Esophagus (tissue), 2 donors: ENCODE results near the gene IL10RA. TPM values are rescaled to one million over a fixed set of nuclear protein-coding genes. Genes with fewer than 3 reads are reported as not detected.

Experiments
- H3K27ac ChIP-seq, 2 donors: one replicate each; pipeline ENCODE4 v1.5.1; 2013; ENCODE audit warnings: low read depth in 2 of 2, mild to moderate bottlenecking in 2 of 2, inconsistent platforms in 1 of 2, low read length in 1 of 2, moderate library complexity in 1 of 2
- H3K27me3 ChIP-seq, 2 donors: one replicate each; pipeline ENCODE4 v1.6.1; 2013; ENCODE audit warnings: low read length in 2 of 2, control low read depth in 1 of 2, mild to moderate bottlenecking in 1 of 2; ENCODE audit not compliant: insufficient read depth in 2 of 2, control insufficient read depth in 1 of 2
- H3K36me3 ChIP-seq, 2 donors: one replicate each; pipeline ENCODE4 v1.6.1; 2013; ENCODE audit warnings: low read length in 1 of 2; ENCODE audit not compliant: control insufficient read depth in 2 of 2, insufficient read depth in 2 of 2
- H3K4me1 ChIP-seq, 2 donors: one replicate each; pipeline ENCODE4 v1.6.1; 2013; ENCODE audit warnings: low read length in 1 of 2; ENCODE audit not compliant: control insufficient read depth in 2 of 2, insufficient read depth in 2 of 2
- H3K4me3 ChIP-seq, 2 donors: one replicate each; pipeline ENCODE4 v1.5.1; 2013; ENCODE audit warnings: low read length in 2 of 2, mild to moderate bottlenecking in 2 of 2, low read depth in 1 of 2, moderate library complexity in 1 of 2
- H3K9me3 ChIP-seq, 2 donors: one replicate each; pipeline ENCODE4 v1.6.1; 2013; ENCODE audit warnings: mild to moderate bottlenecking in 2 of 2, low read depth in 1 of 2, low read length in 1 of 2, moderate library complexity in 1 of 2; ENCODE audit not compliant: control insufficient read depth in 2 of 2, insufficient read depth in 1 of 2
- WGBS, 2 donors: extraction: QIAGEN DNeasy Blood & Tissue Kit; methylation state at CpG; one replicate each; pipeline ENCODE4 v1.1.7; 2013; 5-methylcytosine and 5-hydroxymethylcytosine counted together
- polyA plus RNA-seq, 2 donors: library from polyadenylated mRNA; stranded (reverse); fragments of 200-250 nt; gene quantifications; one replicate each; pipeline ENCODE4 v1.2.3, GENCODE V29; 2013
- donor health status: healthy with polysubstance abuse.
- donor health status: Bipolar disorder and iron deficiency.

The IL10RA gene
- polyA plus RNA-seq, 2 donors: 2.0 to 2.2 TPM

DNA sequence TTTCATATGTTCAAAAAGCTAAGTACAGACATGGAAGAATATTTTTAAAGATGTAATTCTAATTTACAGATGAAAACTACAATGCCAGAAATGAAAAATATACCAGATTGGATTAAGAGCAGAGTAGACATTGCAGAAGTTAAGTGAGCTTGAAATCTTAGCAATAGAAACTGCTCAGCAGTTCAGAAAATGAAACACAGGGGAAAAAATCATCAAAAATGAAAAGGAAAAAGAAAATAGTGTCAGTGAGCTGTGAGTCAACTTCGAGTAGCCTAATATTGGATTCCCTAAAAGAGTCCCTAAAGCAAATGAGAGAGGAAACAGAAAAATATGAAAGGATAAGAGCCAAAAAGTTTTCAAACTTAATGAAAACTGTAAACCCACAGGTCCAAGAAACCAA is 25.8 kb upstream of the IL10RA start:
- Histone ChIP-seq H3K27me3 (no peaks in the 10 kb centered on the region), H3K36me3 (no peaks in the 10 kb centered on the region), H3K27ac (no peak overlapping the region), H3K9me3 (no peaks in the 10 kb centered on the region), H3K4me3 (no peak overlapping the region), H3K4me1 (no peaks in the 10 kb centered on the region)
- 76 to 81% methylated on average over 1 of the region's 1 CpG for WGBS, 2 donors

DNA sequence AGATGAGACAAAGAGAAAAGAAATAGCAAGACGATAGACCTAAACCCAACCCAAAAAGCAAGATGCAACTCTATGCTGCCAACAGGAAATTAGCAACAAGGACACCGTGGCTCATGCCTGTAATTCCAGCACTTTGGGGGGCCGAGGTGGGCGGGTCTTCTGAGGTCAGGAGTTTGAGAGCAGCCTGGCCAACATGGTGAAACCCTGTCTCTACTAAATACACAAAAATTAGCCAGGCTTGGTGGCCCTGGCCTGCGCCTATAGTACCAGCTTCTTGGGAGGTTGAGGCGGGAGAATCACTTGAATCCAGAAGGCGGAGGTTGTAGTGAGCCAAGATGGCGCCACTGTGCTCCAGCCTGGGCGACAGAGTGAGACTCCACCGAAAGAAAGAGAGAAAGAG is 24.3 kb upstream of the IL10RA start:
- Histone ChIP-seq H3K27ac (no peak overlapping the region), H3K36me3 (no peaks in the 10 kb centered on the region), H3K9me3 (no peaks in the 10 kb centered on the region), H3K4me3 (no peak overlapping the region), H3K27me3 (no peaks in the 10 kb centered on the region), H3K4me1 (no peaks in the 10 kb centered on the region)
- WGBS, 2 donors: 89 to 90% methylated on average over 10 of the region's 10 CpGs

DNA sequence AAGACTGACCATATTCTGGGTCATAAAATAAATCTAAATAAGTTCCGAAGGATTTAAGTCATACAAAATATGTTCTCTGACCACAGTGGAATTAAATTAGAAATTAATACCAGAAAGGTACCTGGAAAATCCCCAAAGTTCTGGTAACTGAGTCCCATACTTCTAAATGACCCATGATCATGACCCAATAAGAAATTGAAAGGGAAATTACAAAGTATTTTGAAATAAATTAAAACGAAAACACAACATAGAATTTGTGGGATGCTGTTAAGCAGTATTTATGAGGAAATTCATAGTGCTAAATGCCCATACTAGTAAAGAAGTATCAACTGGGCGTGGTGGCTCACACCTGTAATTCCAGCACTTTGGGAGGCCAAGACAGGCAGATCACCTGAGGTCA is 23.4 kb upstream of the IL10RA start:
- no peak overlapping the region for H3K4me3 ChIP-seq
- WGBS, 2 donors: 91 to 94% methylated on average over 3 of the region's 3 CpGs
- H3K27ac ChIP-seq: no peak overlapping the region
- H3K36me3 ChIP-seq: no peaks in the 10 kb centered on the region
- H3K4me1 ChIP-seq: no peaks in the 10 kb centered on the region
- no peaks in the 10 kb centered on the region for H3K27me3 ChIP-seq
- no peaks in the 10 kb centered on the region for H3K9me3 ChIP-seq

DNA sequence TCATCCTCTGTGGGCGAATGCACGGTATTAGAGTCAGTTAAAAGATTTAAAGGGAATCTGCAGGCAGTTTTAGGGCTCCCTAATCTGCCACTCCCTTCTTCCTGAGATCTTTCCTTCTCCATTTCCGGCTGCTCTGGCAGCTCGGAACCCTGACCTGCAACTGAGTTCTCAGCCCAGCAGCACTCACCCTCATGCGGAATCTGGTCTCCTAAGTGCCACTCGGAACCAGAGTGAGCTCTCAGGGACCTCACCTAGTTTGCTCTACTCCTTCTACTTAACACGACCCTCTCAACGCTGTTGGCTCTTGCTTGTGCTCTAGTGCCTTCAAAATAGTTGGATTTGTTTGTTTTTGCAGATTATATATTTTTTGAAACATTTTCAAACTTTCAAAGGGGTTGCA is 19.3 kb upstream of the IL10RA start:
- no peaks in the 10 kb centered on the region for H3K27me3 ChIP-seq
- H3K4me3 ChIP-seq: no peak overlapping the region
- 83 to 86% methylated on average over 8 of the region's 8 CpGs for WGBS, 2 donors
- H3K36me3 ChIP-seq: no peaks in the 10 kb centered on the region
- no peak overlapping the region for H3K27ac ChIP-seq
- peaks cover 0 to 6% of the 10 kb centered on the region in 2 donors for H3K4me1 ChIP-seq
- no peaks in the 10 kb centered on the region for H3K9me3 ChIP-seq

DNA sequence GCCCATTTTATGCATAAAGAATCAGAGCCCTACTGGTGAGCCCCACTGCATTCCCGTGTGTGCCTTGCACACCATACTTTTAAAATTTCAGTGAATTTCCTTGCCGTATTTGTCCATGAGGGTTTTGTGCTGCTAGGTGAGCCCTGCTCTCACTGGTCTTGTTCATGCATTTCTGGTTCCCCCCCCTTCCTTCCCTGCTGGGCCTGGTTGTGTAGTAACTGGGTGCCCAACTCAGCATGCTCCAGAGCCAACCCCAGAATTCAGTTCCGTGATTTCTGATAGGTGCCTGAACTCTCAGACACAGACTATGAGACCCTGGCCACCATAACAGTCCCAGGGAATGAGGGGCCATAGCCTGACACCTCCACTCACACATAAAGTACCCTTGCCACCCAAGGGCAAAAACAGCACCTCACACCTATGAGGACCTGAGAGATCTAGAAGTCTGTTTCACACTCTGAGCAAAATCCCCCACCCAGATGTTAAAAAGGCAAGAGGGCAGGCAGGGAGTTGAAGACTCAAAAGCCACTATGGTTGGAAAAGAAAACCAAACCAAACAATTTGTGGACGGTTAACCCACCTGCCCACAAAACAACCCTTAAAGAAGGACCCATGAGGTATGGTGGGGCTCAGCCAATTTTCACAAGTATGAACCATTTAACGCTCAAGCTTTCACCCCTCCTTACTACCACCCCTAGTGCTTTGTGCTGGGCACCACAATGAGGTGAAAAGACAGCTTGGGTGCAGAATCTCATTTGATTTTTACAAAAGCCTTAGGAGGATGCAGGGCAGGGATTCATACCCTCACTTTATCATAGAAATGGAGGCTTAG is 16.8 kb upstream of the IL10RA start:
- no peaks in the 10 kb centered on the region for H3K36me3 ChIP-seq
- no peak overlapping the region for H3K4me3 ChIP-seq
- no peaks in the 10 kb centered on the region for H3K27me3 ChIP-seq
- H3K27ac ChIP-seq: no peak overlapping the region
- H3K4me1 ChIP-seq: peaks cover 0 to 6% of the 10 kb centered on the region in 2 donors
- WGBS, 2 donors: 85 to 90% methylated on average over 5 of the region's 5 CpGs
- H3K9me3 ChIP-seq: no peaks in the 10 kb centered on the region

DNA sequence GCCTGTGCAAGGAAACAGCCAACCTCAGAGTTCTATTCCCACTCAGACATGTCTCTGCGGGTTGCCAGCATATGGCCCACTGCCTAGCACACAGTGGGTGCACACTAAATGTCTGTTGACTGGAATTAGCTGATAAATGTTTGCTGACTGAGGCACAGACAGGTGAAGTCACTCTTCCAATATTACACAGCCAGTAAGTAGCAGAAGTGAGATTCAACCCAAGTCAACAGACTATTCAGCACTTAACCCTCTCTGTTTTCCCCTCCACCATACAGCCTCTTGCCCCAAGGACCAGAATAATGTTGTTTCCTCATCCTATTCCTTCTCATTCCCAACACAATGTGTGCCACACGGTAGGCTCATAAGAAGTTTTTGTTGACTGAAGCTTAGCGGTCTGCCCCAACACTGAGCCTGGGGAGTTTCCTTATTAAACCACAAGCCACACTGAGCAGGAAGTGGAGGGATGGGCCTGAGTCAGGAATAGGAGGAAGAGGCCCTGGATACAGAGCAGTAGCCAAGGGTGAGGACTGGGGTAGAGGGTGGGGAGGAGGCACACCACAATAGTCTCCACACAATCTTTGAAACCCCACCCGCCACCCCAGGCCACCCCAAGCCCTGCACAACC is 15.7 kb upstream of the IL10RA start:
- H3K36me3 ChIP-seq: no peaks in the 10 kb centered on the region
- no peaks in the 10 kb centered on the region for H3K9me3 ChIP-seq
- no peak overlapping the region for H3K27ac ChIP-seq
- H3K27me3 ChIP-seq: no peaks in the 10 kb centered on the region
- 69 to 74% methylated on average over 4 of the region's 4 CpGs for WGBS, 2 donors
- H3K4me3 ChIP-seq: no peak overlapping the region
- peaks cover 0 to 6% of the 10 kb centered on the region in 2 donors for H3K4me1 ChIP-seq

DNA sequence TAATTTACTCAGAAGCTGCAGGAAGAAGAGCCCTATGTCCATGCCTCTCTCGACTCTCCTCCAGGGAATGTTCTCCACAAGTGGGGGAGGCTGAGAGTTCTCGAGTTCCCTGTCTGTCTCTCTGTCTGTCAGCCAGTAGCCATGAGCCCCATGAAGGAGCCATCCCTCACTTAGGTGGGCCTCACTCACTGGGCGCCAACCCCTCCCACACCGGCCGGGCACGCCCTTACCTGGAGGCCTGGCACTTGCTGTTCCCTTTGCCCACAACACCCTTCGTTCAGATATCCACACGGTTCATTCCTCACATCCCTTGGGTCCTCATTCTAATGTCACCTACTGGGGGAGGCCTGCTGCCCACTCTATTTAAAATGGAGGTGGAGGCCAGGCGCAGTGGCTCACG is 14.2 kb upstream of the IL10RA start:
- WGBS, 2 donors: 82 to 84% methylated on average over 10 of the region's 10 CpGs
- Histone ChIP-seq H3K27ac (no peak overlapping the region), H3K9me3 (no peaks in the 10 kb centered on the region)

DNA sequence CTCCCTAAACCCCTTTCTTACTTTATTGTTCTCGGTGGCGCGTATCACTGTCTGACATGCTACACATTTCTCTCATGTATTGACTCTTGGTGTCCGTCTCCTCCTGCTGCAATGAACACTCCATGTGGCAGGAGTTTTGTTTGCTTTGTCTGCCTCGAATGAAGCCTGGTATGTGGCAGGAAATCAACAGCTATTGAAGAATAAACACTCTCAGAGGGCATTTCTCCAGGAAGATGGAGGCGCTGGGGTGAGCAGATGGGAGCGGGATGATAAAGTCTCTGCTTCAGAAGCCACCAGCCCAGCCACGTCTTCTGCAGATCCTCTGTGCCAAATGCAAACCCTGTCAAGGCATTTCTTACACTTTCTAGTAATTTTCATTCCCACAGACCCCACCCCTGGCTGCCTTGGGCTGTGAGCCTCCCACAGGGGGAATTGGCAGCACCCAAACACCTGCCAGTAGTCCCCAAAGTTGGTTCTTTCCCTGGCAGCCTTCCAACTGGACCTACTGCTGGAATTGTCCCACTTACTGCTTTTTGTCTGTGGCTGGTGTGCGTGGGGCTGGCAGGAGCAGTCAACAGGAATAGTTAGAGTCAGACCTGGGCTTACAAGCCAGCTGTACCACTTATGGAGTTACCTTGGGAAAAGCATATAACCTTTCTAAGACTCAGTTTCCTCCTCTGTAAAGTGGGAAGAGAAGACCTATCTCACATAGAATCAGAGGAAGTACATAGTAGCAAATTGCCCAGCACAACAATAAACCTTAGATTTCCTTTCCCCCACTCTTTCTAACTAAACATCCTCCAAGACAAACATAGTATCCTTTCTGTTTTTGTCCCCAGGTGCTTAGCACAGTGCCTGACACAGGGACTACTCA is 13.3 kb upstream of the IL10RA start:
- WGBS, 2 donors: 35 to 42% methylated on average over 9 of the region's 9 CpGs
- Histone ChIP-seq H3K27ac (no peak overlapping the region), H3K36me3 (no peaks in the 10 kb centered on the region), H3K4me3 (no peak overlapping the region), H3K4me1 (peaks cover 0 to 6% of the 10 kb centered on the region in 2 donors), H3K9me3 (no peaks in the 10 kb centered on the region), H3K27me3 (no peaks in the 10 kb centered on the region)

More for the DNA sequence above, 14.2 kb upstream of the IL10RA start:
- Histone ChIP-seq H3K4me3 (no peak overlapping the region), H3K27me3 (no peaks in the 10 kb centered on the region), H3K4me1 (peaks cover 0 to 6% of the 10 kb centered on the region in 2 donors), H3K36me3 (no peaks in the 10 kb centered on the region)

DNA sequence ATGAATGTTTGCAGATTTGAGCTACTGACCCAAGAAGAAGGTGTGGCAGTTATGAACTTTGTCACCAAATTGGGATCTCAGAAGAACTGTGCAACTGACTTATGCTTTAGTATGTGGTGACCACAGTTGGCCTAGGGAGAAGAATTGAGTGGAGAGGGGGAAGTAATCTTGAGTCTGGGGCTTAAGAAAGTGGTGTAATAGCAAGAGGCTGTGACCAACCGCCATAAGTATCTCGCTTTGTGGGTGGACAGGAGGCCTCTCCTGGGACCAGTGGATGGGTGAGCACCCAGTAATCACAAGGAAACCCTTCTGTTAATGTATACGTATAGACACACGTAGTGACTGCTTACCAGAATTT is 12.7 kb upstream of the IL10RA start:
- no peaks in the 10 kb centered on the region for H3K9me3 ChIP-seq
- peaks cover 0 to 6% of the 10 kb centered on the region in 2 donors for H3K4me1 ChIP-seq
- 93% methylated on average over 4 of the region's 4 CpGs for WGBS, 2 donors
- H3K27me3 ChIP-seq: no peaks in the 10 kb centered on the region
- H3K27ac ChIP-seq: no peak overlapping the region
- no peak overlapping the region for H3K4me3 ChIP-seq
- H3K36me3 ChIP-seq: no peaks in the 10 kb centered on the region
